ENCODE results near the gene SLC5A10. TPM values are rescaled to one million over a fixed set of nuclear protein-coding genes. Genes with fewer than 3 reads are reported as not detected.
"Not testable (repeated sequence)": the region's sequence is repeated elsewhere in the genome, so short reads cannot be mapped to it uniquely, and the experiment has no call there.

Gene SLC5A10
- not detected in 2 replicates for total RNA-seq (2014; rRNA removed; shearing (Covaris generic))

- DNase-seq (ENCODE audit: low read depth) = no peak
Observed at GRCh38 chr17:18951941-18952842, at the start of gene SLC5A10. TSS of gene SLC5A10 (plus strand) at chr17:18952165. CDS start at chr17:18952206, 41 bp downstream.

DNA sequence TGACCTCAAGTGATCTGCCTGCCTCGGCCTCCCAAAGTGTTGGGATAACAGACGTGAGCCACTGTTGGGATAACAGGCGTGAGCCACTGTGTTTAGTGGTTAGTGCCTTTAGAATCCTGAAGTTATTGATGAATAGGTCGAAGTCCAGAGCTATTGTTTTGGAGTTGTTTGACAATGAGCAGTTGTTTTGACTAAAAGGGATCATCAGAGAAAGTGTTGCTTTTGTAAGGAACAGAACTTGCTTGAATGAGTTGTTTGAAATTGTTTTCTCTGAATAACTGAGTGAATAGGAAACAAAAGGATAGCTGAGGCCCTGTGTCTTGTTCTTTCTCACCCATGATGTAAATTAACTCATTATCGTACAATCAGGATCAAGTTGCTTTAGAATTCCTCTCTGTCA, 47.5 kb upstream of the SLC5A10 start:
- no peak for DNase-seq (ENCODE audit: low read depth)

- DNase-seq (ENCODE audit: low read depth) = no peak
Observed at GRCh38 chr17:18905226-18905625, 46.7 kb upstream of the SLC5A10 start.

- DNase-seq (ENCODE audit: low read depth) = no peak
Observed at GRCh38 chr17:18910326-18910725, 41.6 kb upstream of the SLC5A10 start.

- peak; percentile 69 for DNase-seq (ENCODE audit: low read depth)
Observed at GRCh38 chr17:18910881-18911280, 41.1 kb upstream of the SLC5A10 start.

- peak; percentile 54 for DNase-seq (ENCODE audit: low read depth)
Observed at GRCh38 chr17:18916816-18917500, 35.0 kb upstream of the SLC5A10 start.

GRCh38 chr17:18917506-18918032, 34.4 kb upstream of the SLC5A10 start:
- no peak for DNase-seq (ENCODE audit: low read depth)

GRCh38 chr17:18919963-18920362, 32.0 kb upstream of the SLC5A10 start:
- no peak for DNase-seq (ENCODE audit: low read depth)

DNA sequence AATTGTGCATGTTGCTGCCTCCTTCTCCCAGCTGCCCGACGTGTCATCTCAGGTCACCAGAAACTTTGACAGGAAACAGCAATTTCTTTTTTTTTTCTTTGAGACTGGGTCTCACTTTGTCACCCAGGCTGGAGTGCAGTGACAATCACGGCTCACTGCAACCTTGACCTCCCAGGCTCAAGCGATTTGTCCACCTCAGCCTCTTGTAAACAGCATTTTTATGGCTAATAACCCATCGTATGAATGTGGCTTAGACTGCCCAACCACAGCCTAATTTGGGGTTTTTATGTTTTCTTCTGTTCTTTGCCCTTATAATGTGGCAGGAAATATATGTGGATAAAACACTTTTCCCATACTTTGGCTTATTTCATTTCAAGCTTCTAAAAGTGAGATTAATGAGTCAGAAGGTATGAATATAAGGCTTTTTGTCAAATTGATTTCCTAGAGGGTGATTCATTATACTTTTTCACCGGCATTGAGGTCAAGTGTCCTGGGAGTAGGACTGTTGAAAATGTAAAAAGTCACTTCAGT, 31.0 kb upstream of the SLC5A10 start:
- DNase-seq (ENCODE audit: low read depth) = peak; percentile 18

DNA sequence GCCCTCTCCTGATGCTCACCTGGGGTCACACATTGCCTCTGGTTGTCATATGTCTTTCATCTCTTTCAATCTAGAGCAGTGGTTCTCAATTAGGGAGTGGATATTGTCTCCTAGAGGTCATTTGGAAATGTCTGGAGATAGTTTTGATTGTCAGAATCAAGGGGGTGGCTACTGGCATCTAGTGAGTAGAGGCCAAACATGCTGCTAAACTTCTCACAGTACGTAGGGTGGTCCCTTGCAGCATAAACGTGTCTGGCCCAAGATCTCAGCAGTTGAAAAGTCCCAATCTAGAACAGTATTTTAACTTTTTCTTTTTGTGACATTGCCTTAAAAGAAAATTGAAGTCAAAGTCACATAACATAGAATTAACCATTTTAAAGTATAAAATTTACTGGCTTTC, 30.5 kb upstream of the SLC5A10 start:
- no peak for DNase-seq (ENCODE audit: low read depth)

- no peak for DNase-seq (ENCODE audit: low read depth)
Observed at GRCh38 chr17:18921912-18922451, 30.0 kb upstream of the SLC5A10 start.

DNA sequence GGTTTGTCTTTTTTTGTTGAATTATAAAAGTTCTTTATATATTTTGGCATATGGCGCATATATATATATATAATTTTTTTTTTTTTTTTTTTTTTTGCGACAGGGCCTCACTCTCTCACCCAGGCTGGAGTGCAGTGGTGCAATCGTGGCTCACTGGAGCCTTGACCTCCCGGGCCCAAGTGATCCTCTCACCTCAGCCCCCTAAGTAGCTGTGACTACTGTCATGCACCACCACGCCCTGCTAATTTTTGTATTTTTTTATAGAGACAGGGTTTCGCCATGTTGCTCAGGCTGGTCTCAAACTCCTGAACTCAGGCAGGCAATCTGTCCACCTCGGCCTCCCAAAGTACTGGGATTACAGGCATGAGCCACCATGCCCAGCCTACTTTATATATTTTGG, 29.4 kb upstream of the SLC5A10 start:
- not testable (repeated sequence) for DNase-seq (ENCODE audit: low read depth)

DNA sequence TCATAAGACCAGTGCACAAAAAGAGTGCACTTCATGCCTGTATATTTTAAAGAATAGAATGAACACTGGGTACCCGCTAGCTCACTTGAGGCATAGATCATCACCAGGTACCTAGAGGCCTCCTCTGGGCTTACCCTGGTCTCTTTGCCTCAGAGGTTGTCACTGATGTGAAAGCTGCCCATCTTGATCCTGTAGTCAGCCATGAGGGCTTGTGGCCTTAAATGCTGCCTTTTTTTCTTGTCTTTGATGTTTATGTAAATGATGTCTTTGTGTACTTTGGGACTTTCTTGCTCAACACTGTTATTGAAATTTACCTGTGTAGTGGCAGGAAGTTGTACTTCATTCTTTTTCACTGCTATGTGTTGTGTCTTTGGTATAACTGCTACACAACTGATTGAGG, 26.8 kb upstream of the SLC5A10 start:
- DNase-seq (ENCODE audit: low read depth) = no peak

DNA sequence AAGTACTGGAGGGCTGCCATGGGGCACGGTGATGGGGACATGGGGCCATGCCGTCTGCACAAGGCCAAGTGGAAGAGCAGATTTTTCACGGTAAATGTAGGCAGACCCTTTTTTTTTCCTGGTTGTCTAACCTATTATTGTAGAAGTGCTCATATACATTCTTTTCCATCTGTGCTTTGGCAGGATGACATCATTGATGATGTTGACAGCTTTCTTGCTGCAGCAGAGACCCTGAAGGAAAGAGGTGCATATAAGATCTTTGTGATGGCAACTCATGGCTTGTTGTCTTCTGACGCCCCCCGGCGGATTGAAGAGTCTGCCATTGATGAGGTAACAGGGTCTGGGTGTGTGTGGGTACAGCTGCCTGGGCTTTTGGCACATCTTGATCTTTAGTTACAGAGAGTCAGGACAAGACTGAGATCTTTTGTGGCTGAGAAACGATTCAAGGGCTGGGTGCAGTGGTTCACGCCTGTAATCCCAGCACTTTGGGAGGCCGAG, 23.3 kb upstream of the SLC5A10 start:
- DNase-seq (ENCODE audit: low read depth) = no peak

DNA sequence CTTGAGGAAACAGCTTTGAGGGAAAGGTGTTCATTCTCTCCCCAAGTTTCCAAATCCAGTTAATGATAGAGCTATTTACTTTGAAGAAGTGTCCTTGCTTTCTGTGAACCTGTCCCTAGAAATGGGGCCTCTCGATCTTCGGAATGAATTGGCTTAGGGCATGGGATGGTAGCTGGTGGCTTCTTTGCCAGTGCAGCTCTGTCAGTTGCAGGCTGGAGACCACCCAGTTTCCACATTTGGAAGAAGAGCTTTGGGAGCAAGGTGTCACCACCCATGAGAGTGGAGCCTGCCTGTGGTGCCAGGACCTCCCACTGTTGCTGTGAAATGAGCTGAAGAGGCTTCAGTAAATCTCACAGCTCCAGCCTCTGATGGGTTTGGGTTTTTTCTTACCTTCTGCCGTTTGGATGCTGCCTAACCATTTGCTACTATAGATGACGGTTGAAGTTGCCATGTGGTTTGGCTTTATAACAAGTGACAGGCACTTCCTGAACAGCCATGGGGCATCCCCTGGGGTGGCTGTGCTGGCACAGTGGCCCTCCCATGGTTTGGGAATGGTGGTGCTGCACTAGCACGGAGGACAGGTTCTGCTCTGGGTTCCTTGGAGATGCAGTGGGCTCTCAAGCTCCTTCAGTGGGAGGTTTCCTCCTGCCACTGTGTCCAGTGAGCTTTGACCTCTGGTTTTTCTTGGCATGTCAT, 19.5 kb upstream of the SLC5A10 start:
- DNase-seq (ENCODE audit: low read depth) = no peak

DNA sequence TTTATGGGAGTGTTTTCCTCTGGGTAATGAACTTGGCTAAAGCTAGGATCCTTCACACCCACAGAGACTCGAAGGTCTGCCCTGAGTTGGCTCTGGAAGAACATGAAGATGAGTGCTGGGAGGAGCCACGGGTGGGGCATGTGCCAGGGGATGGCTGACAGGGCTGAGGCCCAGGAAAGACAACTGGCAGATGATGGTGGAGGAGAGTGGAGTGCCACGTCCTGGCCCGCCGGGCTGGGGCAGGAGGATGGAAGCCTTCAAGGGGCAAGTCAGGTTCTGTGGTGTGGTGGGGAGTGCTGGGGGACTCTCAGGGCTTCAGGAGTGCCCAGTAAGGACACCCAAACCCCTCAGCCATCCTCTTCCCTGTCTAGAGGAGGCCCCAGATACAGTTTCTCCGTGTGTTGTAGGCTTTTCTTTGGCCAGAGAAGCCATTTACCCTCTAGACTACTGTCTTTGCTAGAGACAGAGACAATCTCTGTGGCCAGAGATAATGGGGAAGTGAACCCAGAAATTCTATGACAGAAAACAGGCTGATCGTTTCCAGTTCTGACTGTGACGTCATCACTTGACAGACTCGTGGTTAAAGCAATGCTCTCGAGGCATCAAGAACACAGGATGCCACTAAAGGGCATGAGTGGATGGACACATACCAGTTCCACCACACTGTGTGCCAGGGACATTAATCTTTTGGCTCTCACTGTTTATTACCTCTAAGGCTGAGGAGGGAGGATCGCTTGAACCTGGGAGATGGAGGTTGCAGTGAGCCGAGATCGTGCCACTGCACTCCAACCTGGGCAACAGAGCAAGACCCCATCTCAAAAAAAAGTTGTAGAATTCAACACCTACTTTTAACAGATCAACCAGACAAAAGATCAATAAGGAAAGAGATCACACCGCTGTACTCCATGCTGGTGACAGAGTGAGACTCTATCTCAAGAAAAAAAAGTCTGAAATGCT, 18.6 kb upstream of the SLC5A10 start:
- no peak for DNase-seq (ENCODE audit: low read depth)

GRCh38 chr17:18937981-18938691, 13.8 kb upstream of the SLC5A10 start:
- no peak for DNase-seq (ENCODE audit: low read depth)

- no peak for DNase-seq (ENCODE audit: low read depth)
Observed at GRCh38 chr17:18938692-18939023, 13.3 kb upstream of the SLC5A10 start.

- DNase-seq (ENCODE audit: low read depth) = no peak
Observed at GRCh38 chr17:18944646-18945045, 7.3 kb upstream of the SLC5A10 start.

DNA sequence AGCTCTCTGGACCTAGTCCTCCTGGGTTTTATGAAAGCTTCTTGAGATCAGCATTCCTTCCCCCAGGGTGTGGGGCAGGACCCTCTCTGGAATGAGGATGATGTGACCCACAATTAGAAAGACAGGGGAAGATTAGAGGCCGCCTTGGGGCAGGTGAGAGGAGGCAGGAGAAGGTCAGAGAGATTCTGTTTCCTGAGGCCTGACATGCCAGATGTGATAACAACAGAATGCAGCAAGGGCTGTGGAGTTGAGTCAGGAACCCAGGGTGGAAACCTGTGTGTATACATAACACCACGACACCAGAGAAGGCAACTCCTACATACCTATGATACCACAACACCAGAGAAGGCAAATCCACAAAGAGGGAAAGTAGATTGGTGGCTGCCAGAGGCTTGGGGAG, 5.4 kb upstream of the SLC5A10 start:
- DNase-seq (ENCODE audit: low read depth) = no peak
